DOHH2 (cell line): ENCODE measurements around the gene TMTC1.

Experiments used
- EZH2phosphoT487 ChIP-seq: fragments of 200-600 bp; sonication (generic); IDR thresholded peaks from 2 replicates; pipeline ENCODE4 v1.6.1; 2017; ENCODE audit warnings: borderline replicate concordance, mild to moderate bottlenecking, antibody characterized with exemption, low read length, moderate library complexity, mixed read lengths
- TF ChIP-seq, protein P1 (sequence below): fragments of 200-600 bp; sonication (generic); IDR thresholded peaks from one replicate; pipeline ENCODE4 v1.5.1; 2014; ENCODE audit warnings: antibody characterized with exemption, mild to moderate bottlenecking, low read depth, low read length; ENCODE audit not compliant: poor library complexity, severe bottlenecking

DNA sequence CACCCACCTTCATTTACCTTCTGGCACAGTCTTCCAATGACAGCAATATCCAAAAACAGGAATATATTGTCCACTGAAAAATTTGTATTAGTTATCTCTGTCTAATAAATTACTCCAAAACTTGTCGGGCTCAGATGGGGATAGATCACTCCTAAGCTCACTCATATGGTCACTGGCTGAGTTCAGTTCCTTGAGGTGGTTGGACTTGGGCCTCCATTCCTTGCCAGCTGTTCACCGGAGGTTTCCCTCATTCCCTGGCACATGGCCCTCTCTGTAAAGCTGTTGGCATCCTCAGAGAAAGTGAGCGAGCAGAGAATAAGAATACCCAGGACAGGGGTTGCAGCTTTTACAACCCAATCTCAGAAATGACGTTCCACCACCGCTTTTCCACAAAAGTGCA is 81.5 kb downstream of the TMTC1 start:
- TF ChIP-seq, protein P1, sequence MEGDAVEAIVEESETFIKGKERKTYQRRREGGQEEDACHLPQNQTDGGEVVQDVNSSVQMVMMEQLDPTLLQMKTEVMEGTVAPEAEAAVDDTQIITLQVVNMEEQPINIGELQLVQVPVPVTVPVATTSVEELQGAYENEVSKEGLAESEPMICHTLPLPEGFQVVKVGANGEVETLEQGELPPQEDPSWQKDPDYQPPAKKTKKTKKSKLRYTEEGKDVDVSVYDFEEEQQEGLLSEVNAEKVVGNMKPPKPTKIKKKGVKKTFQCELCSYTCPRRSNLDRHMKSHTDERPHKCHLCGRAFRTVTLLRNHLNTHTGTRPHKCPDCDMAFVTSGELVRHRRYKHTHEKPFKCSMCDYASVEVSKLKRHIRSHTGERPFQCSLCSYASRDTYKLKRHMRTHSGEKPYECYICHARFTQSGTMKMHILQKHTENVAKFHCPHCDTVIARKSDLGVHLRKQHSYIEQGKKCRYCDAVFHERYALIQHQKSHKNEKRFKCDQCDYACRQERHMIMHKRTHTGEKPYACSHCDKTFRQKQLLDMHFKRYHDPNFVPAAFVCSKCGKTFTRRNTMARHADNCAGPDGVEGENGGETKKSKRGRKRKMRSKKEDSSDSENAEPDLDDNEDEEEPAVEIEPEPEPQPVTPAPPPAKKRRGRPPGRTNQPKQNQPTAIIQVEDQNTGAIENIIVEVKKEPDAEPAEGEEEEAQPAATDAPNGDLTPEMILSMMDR: no peak
- no peak for TF ChIP-seq EZH2phosphoT487
